Epidermal melanocyte (primary cell): ENCODE results near the gene PDE4A.
"Not testable (repeated sequence)": the region's sequence is repeated elsewhere in the genome, so short reads cannot be mapped to it uniquely, and the experiment has no call there.

Experiments
- DNase-seq: peaks from one replicate; pipeline ENCODE4 v3.0.0; 2011; ENCODE audit warnings: low spot score; ENCODE audit not compliant: insufficient read length

The PDE4A gene

DNA sequence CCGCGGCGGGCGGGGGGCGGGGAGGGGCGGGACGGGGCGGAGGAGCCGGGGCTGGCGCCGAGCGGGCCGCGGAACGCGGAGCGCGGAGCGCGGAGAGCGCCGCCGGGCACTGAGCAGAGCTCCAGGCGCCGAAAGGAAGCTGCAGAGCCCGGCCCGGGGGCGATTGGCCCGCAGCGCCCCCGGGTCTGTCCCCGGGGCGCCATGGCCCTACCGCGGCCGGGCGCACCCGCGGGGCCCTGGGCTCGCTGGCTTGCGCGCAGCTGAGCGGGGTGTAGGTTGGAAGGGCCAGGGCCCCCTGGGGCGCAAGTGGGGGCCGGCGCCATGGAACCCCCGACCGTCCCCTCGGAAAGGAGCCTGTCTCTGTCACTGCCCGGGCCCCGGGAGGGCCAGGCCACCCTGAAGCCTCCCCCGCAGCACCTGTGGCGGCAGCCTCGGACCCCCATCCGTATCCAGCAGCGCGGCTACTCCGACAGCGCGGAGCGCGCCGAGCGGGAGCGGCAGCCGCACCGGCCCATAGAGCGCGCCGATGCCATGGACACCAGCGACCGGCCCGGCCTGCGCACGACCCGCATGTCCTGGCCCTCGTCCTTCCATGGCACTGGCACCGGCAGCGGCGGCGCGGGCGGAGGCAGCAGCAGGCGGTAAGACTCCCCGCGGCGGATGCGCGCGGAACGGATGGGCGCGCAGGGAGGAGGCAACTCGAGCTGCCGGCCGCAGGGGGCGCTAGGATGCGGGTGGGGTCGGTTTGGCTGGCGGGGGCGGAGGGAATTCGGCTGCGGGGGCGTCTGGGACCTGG, at the start of gene PDE4A:
TSS of gene PDE4A (plus strand) at position 95 of the 796 bp plus-strand sequence. CDS start at position 322, 227 bp downstream.
- DNase-seq: peak; percentile 17

GRCh38 chr19:10372690-10373089, 47.6 kb upstream of the PDE4A start:
- DNase-seq: no peak

GRCh38 chr19:10374931-10375330, 45.4 kb upstream of the PDE4A start:
- DNase-seq: no peak

DNA sequence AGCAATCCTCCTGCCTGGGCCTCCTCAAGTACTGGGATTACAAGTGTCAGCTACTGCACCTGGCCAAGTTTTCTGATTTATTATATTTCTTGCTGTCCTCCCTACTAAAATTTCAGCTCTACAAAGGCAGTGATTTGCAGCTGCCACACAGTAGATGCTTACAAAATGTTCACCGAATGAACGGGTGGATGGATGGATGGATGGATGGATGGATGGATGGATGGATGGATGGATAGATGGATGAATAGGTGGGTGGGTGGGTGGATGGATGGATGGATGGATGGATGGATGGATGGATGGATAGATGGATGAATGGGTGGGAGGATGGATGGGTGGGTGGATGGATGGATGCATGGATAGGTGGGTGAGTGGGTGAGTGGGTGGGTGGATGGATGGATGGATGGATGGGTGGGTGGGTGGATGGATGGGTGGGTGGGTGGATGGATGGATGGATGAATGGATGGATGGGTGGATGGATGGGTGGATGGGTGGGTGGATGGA, 43.1 kb upstream of the PDE4A start:
- DNase-seq: not testable (repeated sequence)

GRCh38 chr19:10378124-10378523, 42.2 kb upstream of the PDE4A start:
- DNase-seq: no peak

DNA sequence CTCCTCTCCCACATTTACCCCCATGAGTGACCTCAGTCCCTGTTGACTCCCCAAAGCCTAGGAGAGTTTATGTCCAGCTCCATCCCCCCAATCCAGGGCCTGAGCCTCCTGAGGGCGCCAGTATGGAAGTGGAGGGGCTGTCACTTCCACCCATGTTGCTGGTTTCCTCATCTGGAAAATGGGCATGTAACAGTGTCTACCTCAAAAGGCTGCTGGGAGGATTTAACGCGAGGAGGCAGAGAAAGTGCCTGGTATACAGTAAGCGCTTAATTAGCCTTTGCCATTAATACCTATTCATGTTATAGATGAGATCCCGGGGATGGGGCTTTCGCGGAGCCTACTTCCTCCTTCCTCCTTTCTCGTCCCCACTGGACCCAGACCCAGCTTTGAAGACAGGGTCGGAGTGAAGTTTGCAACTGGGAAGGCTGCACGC, 40.4 kb upstream of the PDE4A start:
- DNase-seq: no peak

DNA sequence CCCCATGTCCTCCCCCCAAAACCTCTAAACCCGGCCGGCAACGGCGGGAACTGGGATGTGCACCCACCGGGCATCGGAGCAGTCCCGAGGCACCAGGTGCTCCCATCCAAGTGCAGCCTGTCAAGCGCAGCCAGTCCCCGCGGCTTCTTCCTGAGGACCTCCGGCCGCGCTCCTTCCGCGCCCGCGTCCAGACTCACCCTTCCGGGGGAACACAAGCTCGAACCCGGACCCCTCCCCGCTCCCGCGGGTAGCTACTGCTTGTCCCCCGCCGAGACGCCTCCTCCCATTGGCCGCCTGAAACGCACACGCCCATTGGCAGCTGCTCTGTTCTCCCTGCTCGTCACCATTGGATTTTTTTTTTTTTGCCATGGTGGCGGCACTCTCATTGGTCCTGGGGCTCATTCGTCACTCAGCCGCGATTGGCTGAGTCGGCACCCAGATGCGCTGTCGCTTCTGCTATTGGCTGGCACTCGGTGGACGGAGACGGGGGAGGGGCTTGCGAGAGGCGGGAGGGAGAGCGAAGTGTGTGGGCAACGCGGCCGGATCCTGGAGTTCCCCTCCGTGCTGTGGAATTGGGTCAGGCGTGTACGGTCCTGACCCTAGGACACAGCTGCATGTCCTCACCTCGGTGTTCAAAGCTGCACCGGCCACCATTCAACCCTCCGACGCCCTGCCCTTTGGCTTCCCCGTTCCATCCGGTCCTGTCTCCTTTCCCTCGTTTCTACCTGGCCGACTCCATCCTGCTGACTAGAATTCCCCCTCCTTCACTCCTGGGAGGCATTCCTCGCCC, 39.8 kb upstream of the PDE4A start, which contains the start of gene TYK2:
TSS of gene TYK2 (minus strand) at position 260 of the 790 bp plus-strand sequence. CDS start 2,166 bp downstream, outside the sequence.
- DNase-seq: peak; percentile 100

GRCh38 chr19:10383223-10383499, 37.2 kb upstream of the PDE4A start:
- not testable (repeated sequence) for DNase-seq

- no peak for DNase-seq
These were observed 35.8 kb upstream of the PDE4A start for GRCh38 chr19:10384580-10384979.

DNA sequence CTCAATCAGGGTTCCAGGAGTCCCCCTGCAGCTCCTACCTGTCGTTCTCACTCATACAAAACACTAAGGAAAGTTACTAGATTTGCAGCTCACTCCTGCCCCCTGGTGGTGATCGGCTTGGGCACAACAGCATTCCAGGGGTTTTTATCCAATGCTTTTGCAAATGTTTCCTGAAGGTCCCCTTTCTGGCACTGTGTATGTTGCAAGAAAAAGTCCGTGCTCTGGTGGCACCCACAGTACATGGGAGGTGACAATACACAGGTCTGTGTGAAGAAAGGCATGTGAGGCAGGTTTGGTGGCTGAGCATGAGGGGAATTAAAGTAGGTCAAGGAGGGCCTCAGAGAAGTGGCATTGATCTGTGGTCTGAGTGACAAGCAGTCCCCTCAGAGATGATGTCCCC, 31.4 kb upstream of the PDE4A start:
- peak; percentile 87 for DNase-seq

DNA sequence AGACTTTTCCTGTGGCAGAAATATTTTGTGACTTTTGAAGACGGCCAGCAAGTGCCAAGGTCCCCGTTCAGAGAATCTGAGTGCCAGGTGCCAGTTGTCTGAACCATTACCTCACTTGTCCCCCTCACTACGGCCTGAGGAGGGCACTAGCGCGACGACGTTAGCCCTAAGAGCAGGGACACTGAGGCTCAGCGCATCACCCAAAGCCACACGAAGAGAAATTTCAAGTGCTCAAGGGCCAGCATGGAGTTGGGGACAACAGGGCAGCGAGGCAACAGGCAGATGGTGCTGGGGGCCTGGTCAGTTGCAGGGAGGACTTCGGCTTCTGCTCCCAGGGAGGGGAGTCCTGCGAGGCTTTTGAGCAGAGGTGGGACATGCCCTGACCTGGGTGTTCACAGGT, 30.5 kb upstream of the PDE4A start:
- no peak for DNase-seq

- DNase-seq: peak; percentile 87
These were observed 29.6 kb upstream of the PDE4A start for GRCh38 chr19:10390652-10391286.

GRCh38 chr19:10392120-10392519, 28.2 kb upstream of the PDE4A start:
- no peak for DNase-seq

GRCh38 chr19:10393137-10393536, 27.2 kb upstream of the PDE4A start:
- no peak for DNase-seq

DNA sequence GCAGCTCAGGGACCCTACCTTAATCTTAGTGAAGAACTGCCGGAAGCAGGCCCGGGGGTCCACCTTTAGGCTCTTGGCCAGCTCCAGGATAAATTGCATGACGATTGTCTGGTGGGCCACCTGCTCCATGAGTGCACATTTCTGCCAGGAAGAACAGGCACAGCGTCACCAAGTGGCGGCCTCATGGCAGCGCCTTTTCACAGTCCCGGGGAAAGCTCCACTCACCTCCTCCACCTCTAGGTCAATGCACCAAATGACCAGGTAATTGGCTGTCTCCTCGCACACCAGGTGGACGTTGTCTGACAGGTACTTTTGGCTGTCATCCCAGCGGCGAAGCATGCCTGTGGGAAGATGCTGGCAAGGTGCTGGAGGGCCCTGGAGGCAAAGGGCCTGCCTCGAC, 25.3 kb upstream of the PDE4A start:
- DNase-seq: no peak

DNA sequence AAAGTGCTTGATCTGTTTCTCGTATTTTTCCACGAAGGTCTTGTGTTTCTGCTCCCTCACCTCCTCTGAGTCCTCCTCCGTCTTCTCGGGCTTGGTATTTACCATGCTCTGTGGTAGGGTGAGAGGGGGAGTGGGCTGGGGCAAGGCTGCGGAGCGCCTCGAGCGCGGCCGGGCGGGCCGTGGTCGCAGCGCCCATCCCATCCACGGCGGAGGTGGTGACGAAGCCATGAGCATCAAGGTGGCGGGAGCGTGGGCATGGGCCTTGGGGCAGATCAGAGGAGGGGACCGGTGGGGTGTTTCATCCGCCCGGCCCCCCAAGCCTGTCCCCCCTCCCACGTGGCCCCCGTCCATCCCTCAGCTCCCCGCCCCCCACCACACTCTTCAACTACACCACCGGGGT, 24.9 kb upstream of the PDE4A start:
- no peak for DNase-seq

- DNase-seq: no peak
These were observed 24.4 kb upstream of the PDE4A start for GRCh38 chr19:10395917-10396316.

DNA sequence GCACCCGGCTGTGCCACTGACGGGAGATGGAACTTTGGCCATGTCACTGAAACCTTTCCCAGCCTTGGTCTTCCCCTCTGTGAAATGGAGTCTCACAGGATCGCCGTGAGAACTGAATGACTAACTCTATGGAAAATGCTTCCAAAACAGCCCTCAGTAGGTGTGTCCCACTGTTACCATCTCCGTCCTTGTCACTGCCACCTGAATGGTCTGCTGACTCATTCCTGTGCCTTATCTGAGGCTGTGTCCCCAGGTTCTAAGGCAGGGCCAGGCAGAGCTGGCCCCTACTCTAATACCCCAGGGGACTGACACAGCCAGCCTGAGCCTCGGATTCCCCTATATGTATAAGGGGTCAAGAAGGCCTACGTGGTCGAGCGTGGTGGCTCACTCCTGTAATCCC, 21.5 kb upstream of the PDE4A start:
- no peak for DNase-seq

- not testable (repeated sequence) for DNase-seq
These were observed 21.0 kb upstream of the PDE4A start for GRCh38 chr19:10399340-10399739.

DNA sequence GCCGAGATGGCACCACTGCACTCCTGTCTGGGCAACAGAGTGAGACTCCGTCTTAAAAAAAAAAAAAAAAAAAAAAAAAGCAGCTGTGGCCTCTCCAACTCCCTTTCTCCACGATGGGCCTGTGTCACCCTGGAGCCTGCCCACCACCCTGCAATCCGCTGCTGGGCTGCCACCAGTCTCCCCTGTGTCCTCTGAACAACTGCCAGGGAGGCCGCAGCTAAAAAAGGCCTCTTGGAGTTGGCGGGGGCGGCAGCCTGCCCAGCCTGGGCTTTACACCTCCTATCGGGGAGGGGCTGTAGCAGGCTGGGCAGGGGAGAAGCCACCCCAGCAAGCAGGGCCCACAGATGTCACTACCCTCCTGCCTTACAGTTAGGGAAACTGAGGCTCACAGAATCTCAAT, 20.5 kb upstream of the PDE4A start:
- DNase-seq: peak; percentile 13

DNA sequence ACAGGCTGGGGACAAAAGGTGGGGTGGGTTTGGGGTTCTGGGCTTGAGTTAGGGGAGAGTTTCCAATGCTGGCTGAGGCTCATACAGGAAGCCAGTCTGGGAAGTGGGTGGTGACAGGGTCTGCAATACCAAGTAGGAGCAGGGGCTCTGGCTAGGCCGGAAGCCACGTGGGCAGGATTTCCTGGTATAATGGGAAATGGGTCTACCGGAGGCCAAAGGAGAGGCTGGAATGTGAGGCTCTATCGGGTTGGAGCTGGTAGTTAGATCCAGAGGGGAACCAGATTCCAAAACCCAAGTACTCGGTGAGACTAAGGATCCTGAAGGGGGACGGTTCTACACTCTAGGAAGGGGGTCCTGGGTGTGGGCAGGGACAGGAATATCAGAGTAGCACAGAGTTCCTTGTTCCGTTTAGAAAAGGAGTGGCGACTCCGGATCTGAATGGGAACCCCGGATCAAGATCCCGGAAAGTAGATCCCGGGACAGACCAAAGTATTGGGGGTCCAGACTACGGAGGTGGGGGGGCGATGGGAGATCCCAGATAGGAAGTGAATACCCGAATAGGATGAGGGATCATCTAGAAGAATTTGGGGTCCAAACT, 17.8 kb upstream of the PDE4A start:
- peak; percentile 22 for DNase-seq
